Testis (tissue), 3 donors: ENCODE data around the gene FUT3. TPM values are rescaled to one million over a fixed set of nuclear protein-coding genes. Genes with fewer than 3 reads are reported as not detected.

Source experiments
- DNase-seq: peaks from one replicate; pipeline ENCODE4 v3.0.0-alpha.2; 2019
- H3K27ac ChIP-seq, 2 donors: fragments of 200-600 bp; sonication (generic); one replicate each; pipeline ENCODE4 v1.5.1; 2019
- H3K27me3 ChIP-seq: fragments of 200-600 bp; sonication (generic); one replicate; pipeline ENCODE4 v1.5.1; 2019
- H3K36me3 ChIP-seq: fragments of 200-600 bp; sonication (generic); one replicate; pipeline ENCODE4 v1.5.1; 2017; ENCODE audit warnings: low read depth; ENCODE audit errors: missing control alignments
- H3K4me1 ChIP-seq: fragments of 200-600 bp; sonication (generic); one replicate; pipeline ENCODE4 v1.5.1; 2019
- H3K4me3 ChIP-seq, 2 donors: fragments of 200-600 bp; sonication (generic); one replicate each; pipeline ENCODE4 v1.5.1; 2017 to 2019
- H3K9me3 ChIP-seq: fragments of 200-600 bp; sonication (generic); one replicate; pipeline ENCODE4 v1.5.1; 2017
- POLR2A ChIP-seq: fragments of 450-650 bp; IDR thresholded peaks from one replicate; pipeline ENCODE4 v1.6.1; 2017; ENCODE audit warnings: antibody characterized with exemption, mild to moderate bottlenecking, moderate library complexity
- WGBS, 2 donors: methylation state at CpG; one replicate each; pipeline ENCODE4 v1.1.5; 2018; 5-methylcytosine and 5-hydroxymethylcytosine counted together
- intact Hi-C: fragments of 100-400 bp; cut with DNase I; formaldehyde crosslinking; loops from one replicate; pipeline ENCODE4 v1.15.1; 2023; ENCODE audit warnings: low total_unique reads
- polyA plus RNA-seq: library from polyadenylated mRNA; stranded (reverse); fragments of 350-450 nt; fragmentation: Illumina TruSeq; extraction: RNeasy Lipid Tissue Mini Kit (QIAGEN cat#74804); gene quantifications from one replicate; pipeline ENCODE4 v1.2.3, GENCODE V29; 2014; ENCODE audit warnings: low read depth, low replicate concordance; ENCODE audit not compliant: insufficient read depth
- total RNA-seq, 2 donors: library from RNA; depleted of rRNA; stranded (reverse); fragments of >200 nt; gene quantifications; one replicate each; pipeline ENCODE4 v1.2.3, GENCODE V29; 2016
- TF ChIP-seq, protein P1 (sequence below), 3 experiments: fragments of 450-650 bp in 2 of 3; fragments of 200-600 bp in 1 of 3; sonication (generic) in 1 of 3; IDR thresholded peaks; one replicate each; pipeline ENCODE4 v1.5.1; 2016 to 2019; ENCODE audit warnings: antibody characterized with exemption in 3 of 3, mild to moderate bottlenecking in 2 of 3, moderate library complexity in 1 of 3

The FUT3 gene
- total and polyA plus RNA-seq, 3 donors from 2014 or later, result 1.1 to 4.4 (median 3.5) TPM

GRCh38 chr19:5814123-5814851, 37.0 kb downstream of the FUT3 start:
- TF ChIP-seq POLR2A, result no peak
- TF ChIP-seq, protein P1, sequence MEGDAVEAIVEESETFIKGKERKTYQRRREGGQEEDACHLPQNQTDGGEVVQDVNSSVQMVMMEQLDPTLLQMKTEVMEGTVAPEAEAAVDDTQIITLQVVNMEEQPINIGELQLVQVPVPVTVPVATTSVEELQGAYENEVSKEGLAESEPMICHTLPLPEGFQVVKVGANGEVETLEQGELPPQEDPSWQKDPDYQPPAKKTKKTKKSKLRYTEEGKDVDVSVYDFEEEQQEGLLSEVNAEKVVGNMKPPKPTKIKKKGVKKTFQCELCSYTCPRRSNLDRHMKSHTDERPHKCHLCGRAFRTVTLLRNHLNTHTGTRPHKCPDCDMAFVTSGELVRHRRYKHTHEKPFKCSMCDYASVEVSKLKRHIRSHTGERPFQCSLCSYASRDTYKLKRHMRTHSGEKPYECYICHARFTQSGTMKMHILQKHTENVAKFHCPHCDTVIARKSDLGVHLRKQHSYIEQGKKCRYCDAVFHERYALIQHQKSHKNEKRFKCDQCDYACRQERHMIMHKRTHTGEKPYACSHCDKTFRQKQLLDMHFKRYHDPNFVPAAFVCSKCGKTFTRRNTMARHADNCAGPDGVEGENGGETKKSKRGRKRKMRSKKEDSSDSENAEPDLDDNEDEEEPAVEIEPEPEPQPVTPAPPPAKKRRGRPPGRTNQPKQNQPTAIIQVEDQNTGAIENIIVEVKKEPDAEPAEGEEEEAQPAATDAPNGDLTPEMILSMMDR (IDR thresholded peaks at IDR 0.05), result no peak
- H3K27ac ChIP-seq, result no peak overlapping the region
- no peak overlapping the region for H3K4me3 ChIP-seq
- intact Hi-C loops, result no loop called here
- no peaks in the 10 kb centered on the region for H3K4me1 ChIP-seq
- DNase-seq, result no peak
- no peaks in the 10 kb centered on the region for H3K9me3 ChIP-seq
- no peaks in the 10 kb centered on the region for H3K36me3 ChIP-seq
- no peaks in the 10 kb centered on the region for H3K27me3 ChIP-seq
- whole genome bisulfite sequencing, 2 donors, result 72 to 73% methylated on average over 9 of the region's 9 CpGs

DNA sequence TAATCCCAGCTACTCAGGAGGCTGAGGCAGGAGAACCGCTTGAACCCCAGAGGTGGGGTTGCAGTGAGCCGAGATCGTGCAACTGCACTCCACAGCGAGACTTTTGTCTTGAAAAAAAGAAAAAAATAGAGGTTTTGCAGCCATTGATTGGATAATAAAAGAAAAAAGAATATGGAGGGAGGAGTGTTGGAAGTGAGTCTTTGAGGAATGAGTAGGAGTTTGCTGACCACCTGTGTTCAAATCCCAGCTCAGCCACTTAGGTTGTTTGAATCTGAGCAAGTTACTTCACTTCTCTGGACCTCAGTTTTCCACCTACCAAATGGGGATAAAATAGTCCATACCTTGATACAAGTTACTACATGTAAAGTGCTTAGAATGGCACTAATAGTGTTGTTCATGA, 40.1 kb downstream of the FUT3 start:
- no peaks in the 10 kb centered on the region for H3K36me3 ChIP-seq
- H3K4me1 ChIP-seq, result no peaks in the 10 kb centered on the region
- no peaks in the 10 kb centered on the region for H3K9me3 ChIP-seq
- H3K27ac ChIP-seq, result no peak overlapping the region
- H3K4me3 ChIP-seq, result no peak overlapping the region
- TF ChIP-seq, protein P1 (IDR thresholded peaks at IDR 0.05), result no peak
- TF ChIP-seq POLR2A, result no peak
- intact Hi-C loops, result no loop called here
- no peak for DNase-seq
- no peaks in the 10 kb centered on the region for H3K27me3 ChIP-seq
- 87 to 95% methylated on average over 4 of the region's 4 CpGs for WGBS, 2 donors

DNA sequence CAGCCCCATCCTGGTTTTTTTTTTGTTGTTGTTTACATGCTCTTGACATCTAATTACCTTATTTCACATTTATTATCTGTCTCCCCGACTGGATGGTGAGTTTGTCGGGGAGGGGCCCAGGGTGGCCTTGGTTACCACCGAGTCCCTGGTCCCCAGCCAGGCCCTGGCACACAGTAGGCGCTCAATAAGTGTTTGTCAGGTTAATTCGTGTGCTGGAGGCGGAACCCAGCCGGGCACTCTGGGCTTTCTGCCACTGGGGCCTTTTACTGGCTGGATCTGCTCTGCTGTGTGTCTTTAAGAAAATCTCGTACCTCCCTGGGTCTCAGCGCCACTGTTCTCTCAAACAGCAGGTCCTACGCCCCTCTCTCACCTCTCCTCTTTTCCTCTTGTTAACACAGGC, 41.8 kb downstream of the FUT3 start:
- H3K27ac ChIP-seq, result no peak overlapping the region
- intact Hi-C loops, result no loop called here
- H3K9me3 ChIP-seq, result no peaks in the 10 kb centered on the region
- no peak overlapping the region for H3K4me3 ChIP-seq
- WGBS, 2 donors, result 76 to 80% methylated on average over 10 of the region's 10 CpGs
- H3K36me3 ChIP-seq, result no peaks in the 10 kb centered on the region
- H3K27me3 ChIP-seq, result no peaks in the 10 kb centered on the region
- no peaks in the 10 kb centered on the region for H3K4me1 ChIP-seq
- no peak for DNase-seq
- TF ChIP-seq POLR2A, result no peak
- TF ChIP-seq, protein P1 (IDR thresholded peaks at IDR 0.05), result no peak

GRCh38 chr19:5809053-5809452, 42.2 kb downstream of the FUT3 start:
- Histone ChIP-seq H3K9me3 (no peaks in the 10 kb centered on the region), H3K4me3 (no peak overlapping the region), H3K27me3 (no peaks in the 10 kb centered on the region), H3K36me3 (no peaks in the 10 kb centered on the region), H3K4me1 (no peaks in the 10 kb centered on the region), H3K27ac (no peak overlapping the region)
- intact Hi-C loops, result no loop called here
- DNase-seq, result no peak
- TF ChIP-seq, protein P1 (IDR thresholded peaks at IDR 0.05), result no peak
- TF ChIP-seq POLR2A, result no peak
- 86 to 96% methylated on average over 9 of the region's 9 CpGs for WGBS, 2 donors
